NCI-H2107 treated with DMSO at 0.1 percent for 48 hours (cell line): ENCODE measurements around the gene DHDH.

ENCODE experiments used
- DNase-seq: peaks from one replicate; lab custom pipeline; 2025; ENCODE audit not compliant: unreplicated experiment; lab: John Stamatoyannopoulos, UW

Gene DHDH

DNA sequence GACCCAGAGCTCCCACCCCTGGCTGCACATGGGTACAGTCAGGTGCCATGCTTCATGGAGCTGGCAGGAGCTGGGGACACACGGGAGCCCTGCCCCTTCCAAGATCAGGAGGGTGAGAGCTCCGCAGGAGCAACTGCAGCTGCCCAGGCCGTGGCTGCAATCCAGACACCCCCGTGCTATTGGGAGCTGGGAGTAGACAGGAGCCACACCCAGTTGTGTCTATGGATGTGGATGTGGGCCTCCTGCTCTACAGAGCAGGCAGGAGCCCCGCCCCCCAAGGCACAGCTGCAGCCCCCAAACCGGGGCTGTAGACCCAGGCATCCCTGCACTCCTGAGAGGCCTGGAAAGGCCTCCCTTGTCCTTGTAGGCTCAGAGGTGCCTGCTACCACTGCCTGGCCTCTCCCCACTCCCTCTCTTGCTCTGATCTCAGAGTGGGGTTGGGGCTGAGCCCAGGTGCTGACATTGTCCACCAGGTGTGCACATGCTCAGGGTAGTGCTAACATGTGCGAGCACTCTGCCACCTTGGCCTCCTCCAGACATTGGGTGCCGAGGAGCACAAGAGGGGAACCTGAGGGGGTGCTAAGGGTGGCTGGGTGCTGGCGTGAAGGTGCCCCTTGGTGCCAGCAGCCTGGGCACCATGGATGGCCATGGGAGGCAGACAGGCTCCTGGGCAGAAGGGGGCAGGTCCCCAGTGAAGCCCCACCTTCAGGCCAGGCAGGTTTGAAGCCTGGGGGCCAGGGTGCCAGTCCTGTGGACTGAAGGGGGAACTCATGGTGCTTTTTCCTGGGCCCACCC lies 13.2 kb downstream of the DHDH start:
- DNase-seq = no peak

DNA sequence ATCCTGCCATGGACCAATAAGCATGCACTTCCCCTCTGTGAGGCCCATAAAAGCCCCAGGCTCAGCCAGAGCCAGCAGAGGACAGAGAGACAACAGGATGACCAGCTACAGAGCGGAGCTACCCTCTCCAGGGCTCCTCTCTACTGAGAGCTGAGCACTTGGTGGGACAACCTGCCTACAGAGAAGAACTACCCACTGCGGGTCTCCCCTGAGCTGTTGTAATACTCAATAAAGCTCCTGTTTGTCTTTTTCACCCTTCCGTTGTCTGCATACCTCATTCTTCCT lies 13.7 kb downstream of the DHDH start:
- DNase-seq = no peak

DNA sequence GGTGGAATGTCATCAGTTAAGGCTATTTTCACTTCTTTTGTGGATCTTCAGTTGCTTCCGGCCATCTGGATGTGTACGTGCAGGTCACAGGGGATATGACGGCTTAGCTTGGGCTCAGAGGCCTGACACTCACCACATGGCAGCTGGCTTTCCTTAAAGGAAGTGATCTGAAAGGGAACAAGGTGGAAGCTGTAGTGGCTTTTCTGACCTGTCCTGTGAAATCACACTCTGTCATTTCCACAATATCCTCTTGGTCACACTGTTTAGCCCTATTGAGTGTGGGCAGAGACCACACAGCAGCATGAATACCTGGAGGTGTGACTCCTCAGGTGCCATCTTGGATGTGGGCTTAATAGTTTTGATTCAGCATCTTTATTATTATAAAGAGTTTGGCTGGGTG lies 16.7 kb downstream of the DHDH start:
- DNase-seq = no peak

DNA sequence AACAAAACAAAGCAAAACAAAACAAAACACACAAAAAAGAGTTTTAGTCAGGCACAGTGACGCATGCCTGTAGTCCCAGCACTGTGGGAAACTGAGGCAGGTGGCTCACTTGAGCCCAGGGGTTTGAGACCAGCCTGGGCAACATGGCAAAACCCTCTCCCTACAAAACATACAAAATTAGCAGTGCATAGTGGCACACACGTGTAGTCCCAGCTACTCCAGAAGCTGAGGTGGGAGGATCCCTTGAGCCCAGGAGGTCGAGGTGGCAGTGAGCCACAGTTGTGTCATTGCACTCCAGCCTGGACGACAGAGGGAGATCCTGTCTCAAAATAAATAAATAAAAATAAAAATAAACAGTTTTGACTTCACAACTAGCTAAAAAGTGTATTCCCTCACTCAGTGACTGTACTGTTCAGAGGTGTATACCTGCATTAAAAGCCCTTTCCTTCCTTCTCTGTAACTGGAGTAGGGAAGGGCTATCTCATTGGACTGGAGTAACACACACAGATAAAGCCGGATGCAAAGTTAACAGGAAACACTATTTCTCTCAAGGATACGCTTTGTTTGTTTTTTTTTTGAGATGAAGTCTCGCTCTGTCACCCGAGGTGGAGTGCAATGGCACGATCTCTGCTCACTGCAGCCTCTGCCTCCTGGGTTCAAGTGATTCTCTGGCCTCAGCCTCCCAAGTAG lies 17.5 kb downstream of the DHDH start:
- no peak for DNase-seq

DNA sequence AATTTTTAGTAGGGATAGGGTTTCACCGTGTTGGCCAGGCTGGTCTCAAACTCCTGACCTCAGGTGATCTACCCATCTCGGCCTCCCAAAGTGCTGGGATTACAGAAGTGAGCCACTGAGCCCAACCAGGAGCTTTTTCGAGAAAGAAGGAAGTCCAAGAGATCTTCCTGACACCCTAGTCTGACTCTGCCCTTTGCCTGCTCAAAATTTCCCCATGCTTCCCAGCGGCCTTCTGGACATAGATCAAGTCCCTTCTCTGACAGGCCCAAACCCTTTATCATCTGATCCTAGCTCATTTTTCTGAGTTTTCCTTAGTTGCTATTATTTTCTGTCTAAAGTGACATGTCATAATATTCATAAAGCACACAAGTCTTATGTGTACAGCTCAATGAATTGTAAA lies 19.6 kb downstream of the DHDH start:
- no peak for DNase-seq

DNA sequence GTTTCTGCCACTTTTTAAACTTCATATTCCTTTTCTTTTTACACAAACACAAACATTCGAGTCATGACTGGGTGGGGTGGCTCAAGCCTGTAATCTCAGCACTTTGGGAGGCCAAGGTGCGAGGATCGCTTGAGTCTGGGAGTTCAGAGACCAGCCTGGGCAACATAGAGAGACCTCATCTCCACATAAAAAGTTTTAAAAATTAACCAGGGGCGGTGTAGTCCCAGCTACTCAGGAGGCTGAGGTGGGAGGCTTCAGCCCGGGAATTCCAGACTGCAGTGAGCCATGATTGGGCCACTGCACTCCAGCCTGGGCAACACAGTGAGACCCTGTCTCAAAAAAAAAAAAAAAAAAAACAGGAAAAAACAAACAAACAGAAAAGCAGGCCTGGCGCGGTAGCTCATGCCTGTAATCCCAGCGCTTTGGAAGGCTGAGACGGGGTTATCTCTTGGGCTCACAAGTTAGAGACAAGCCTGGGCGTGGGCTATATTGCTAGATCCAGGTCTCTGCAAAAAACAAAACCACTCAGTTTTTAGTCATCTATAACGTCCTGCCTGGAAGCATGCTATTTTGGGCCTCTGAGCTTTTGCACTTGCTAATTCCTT lies 20.6 kb downstream of the DHDH start:
- no peak for DNase-seq

DNA sequence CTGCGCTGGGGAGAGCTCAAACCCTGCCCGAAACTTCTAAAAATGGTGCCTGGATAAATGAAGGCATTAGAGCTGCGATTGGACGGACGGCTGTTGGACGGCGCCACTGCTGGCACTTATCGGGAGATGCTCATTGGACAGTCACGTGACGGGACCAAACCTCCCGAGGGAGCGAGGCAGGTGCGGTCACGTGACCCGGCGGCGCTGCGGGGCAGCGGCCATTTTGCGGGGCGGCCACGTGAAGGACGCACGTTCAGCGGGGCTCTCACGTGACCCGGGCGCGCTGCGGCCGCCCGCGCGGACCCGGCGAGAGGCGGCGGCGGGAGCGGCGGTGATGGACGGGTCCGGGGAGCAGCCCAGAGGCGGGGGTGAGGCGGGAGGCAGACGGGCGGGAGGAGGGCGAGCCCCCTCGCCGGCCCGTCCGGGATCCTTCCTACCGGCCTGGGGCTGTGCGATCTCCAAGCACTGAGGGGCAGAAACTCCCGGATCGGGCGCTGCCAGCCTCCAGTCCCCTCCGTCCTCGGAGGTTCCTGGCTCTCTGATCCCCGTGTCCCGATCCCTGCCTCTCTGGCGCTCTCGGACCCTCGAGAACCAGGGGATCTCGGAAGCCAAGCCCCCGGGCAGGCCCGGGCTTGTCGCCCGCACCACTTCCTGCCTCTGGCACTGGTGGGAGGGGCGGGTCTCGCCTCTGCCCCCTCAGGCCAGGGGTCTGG lies 21.3 kb downstream of the DHDH start, which contains the start of gene BAX:
BAX (plus strand) TSS at position 281 of the 713 bp plus-strand sequence; CDS start at position 335, 54 bp downstream.
- peak; percentile 89 for DNase-seq

DNA sequence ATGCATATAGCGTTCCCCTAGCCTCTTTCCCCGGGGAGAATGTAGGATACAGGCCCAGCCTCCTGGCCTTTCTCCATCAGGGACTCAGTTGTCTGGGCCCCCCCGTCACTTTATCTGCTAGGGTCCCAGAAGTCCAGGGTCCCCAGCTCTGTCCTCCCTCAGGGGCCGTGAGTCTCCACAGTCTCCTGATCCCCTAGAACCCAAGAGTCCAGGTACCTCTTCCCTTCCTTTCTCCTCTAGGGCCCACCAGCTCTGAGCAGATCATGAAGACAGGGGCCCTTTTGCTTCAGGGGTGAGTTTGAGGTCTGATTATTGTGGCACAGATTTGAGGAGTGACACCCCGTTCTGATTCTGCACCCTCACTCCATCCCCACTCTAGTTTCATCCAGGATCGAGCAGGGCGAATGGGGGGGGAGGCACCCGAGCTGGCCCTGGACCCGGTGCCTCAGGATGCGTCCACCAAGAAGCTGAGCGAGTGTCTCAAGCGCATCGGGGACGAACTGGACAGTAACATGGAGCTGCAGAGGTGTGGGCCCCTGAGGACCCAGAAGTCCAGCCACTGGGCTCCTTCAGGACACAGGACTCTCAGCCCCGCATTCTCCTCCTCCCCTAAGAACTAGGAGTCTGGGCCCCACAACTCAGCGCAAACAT lies 21.9 kb downstream of the DHDH start:
- DNase-seq = no peak

DNA sequence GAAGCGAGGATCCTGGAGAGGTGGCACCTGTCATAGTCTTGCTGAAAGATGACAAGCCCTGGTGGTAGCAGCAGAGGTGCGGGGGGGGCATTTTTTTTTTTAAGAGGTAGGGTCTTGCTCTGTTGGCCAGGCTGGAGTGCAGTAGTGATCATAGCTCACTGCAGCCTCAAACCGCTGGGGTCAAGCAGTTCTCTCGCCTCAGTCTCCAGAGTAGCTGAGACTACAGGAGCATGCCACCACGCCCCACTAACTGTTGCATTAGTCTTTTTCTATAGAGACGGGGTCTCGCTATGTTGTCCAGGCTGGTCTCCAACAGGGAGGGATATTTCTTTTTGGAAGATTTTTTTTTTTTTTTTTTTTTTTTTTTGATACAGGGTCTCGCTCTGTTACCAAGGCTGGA lies 24.5 kb downstream of the DHDH start:
- DNase-seq = no peak

DNA sequence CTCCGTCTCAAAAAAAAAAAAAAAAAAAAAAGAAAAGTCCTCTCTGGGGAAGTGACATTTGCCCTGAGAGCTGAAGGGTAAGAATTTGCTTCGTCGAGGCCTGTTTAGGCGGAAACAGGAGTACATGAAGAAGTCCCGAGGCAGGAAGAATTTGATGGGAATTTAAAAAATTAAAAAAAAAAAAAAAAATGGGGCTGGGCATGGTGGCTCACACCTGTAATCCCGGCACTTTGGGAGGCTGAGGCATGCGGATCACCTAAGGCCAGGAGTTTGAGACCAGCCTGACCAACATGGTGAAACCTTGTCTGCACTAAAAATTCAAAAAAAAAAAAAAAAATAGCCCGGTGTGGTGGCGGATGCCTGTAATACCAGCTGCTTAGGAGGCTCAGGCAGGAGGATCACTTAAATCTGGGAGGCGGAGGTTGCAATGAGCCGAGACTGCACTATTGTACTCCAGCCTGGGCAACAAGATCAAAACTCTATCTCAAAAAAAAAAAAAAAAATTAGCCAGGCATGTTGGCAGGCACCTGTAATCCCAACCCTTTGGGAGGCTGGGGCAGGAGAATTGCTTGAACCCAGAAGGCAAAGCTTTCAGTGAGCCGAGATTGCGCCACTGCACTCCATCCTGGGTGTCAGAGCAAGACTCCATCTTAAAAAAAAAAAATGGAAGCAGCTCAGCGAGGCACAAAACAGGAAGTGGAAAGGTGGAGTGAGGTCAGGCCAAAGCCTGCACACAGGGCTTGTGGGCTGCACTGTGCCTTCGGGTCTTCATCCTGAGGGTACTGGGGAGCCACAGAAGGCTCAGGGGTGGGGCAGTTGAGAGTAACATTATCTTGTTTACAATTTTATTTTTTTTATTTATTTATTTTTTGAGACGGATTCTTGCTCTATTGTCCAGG lies 26.1 kb downstream of the DHDH start:
- DNase-seq = no peak

DNA sequence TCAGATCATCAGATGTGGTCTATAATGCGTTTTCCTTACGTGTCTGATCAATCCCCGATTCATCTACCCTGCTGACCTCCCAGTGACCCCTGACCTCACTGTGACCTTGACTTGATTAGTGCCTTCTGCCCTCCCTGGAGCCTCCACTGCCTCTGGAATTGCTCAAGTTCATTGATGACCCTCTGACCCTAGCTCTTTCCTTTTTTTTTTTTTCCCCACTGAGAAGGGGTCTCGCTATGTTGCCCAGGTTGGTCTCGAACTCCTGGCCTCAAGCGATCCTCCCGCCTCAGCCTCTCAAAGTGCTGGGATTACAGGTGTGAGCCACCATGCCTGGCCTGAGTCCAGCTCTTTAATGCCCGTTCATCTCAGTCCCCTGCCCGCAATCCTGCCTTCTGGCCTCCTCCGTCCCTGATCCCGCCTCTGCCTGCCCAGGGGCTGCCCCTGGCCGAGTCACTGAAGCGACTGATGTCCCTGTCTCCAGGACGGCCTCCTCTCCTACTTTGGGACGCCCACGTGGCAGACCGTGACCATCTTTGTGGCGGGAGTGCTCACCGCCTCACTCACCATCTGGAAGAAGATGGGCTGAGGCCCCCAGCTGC lies 27.7 kb downstream of the DHDH start:
- no peak for DNase-seq

DNA sequence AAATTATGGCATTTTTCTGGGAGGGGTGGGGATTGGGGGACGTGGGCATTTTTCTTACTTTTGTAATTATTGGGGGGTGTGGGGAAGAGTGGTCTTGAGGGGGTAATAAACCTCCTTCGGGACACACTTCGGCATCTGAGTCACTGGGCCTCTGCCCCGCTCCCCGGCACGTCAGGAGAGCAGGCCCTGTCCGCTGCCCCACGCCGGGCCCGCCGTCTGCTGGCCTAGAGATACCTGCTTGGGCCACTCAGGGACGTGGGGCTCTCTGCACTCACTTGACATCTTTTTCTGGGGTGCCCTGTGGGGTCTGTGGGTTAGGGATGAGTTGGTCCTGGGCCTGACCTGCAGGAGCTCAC lies 28.2 kb downstream of the DHDH start:
- no peak for DNase-seq

DNA sequence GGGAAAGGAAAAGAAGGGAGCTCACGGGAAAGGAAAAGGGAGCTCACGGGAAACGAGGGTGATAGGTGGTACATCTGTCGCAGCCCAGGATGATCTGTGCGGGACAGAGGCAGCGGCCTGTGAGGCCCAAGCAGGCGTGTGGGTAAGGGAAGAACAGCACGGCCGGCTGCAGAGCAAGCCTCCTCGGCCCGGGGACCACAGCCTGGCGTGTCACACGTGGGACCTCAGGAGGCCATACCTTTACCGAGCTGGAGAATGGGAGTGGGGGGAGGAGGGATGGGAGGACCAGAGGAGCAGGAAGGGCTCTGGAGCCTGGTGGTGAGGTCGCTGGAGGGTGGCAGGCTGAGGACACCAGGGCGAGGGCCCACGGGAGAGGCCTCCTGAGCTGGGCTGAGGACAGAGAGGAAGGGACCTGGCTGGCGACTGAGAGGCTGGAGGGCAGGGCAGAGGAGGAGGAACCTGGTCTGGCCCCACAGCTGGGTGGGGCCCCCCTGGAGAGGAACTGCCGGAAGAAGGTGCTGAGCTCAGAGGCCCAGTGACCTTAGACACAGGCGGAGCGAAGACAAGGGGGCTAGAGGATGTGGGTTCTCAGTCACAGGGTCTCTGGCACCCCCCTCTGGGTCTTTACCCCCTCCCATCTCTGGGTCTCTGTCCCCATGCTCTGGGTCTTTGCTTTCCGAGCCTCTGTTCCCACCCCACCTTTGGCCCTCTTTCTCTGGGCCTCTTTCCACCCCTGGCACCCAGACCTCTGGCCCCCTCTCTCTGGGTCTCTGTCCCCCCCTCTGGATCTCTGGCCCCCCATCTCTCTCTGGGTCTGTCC lies 28.7 kb downstream of the DHDH start:
- no peak for DNase-seq

DNA sequence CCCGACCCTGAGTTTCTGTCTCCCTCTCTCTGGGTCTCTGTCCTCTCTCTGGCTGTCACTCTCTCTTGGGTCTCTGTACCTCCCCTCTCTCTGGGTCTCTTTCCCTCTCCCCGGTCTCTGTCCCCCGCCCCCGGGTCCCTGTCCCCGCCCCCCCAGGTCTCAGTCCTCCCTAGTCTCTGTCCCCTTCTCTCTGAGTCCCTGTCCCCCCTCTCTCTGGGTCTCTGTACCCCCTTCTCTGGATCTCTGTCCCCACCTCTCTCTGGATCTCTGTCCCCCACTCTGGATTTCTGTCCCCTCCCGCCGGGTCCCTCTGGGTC lies 29.3 kb downstream of the DHDH start:
- DNase-seq = no peak

DNA sequence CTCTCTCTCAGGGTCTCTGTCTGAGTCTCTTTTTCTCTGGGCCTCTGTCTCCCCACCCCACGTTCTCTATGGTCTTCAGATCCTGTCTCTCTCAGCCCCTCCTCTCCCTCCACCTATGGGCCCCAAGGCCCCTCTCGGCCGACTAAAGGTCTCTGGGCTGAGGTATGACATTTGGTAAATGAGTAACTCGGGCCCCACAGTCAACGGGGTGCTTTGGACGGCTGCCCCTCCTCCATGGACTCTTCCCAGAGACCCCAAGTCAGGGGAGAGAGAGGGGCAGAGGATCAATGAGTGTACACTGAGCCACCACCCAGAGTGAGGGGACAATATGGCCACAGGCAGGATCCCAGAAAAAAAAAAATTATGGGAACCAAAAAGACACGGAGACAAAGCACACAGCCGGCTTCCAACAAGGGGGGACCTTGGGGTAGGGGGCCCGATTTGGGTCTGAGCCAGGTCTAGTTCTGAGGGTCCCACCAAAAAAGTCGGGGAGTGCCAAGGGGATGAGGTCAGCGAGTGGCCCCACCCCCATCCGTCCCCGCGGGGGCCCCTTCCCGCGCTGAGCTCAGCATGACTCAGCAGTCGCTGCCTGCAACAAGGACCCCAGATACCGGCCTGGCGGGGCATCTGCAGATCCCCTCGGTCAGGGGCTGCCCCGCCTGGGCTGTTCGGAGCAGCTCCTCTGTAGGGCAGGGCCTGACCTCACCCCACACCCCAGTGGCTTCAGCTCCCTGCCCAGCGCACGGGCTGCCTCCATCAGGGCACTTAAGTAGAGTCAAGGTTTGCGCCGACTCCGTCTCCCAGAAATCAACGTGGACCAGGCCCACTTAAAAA lies 30.1 kb downstream of the DHDH start:
- no peak for DNase-seq

DNA sequence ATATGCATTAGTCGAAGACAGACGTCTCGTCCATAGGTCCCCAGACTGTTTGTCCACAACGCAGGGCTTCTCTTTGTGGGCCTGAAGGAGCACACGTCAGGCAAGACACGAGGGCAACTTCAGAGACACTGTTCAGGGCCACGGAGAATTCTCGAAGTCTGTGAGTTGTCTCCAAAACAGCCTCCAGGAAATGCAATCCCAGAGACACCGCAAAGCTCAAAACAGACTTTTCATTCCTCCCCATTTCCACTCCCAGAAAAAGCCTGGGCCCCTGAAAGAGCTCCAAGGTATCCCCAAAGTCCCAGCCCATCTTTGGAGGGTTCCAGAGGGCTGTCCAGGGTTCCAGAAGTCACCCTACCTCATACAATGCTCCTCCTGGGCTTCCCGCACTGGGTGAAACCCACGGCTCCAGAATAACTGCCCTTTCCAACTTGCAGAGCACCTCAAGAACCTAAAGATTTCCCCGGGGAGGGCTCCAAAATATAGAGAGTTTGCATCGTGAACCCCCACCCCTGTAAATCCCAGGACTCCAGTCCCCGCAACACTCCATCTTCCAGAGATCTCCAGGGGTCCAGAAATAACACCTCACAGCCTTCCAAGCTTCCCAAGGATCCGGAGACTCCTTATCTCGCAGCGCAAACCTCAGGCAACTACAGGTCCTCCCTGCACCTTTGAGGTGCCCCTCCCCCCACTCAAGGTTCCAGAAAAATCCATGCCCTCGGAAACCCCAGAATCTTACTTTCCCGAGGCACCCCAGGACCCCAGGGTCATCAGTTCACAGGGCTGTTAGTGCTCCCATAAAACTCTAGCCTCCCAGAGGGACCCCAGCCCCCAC lies 30.9 kb downstream of the DHDH start:
- no peak for DNase-seq

DNA sequence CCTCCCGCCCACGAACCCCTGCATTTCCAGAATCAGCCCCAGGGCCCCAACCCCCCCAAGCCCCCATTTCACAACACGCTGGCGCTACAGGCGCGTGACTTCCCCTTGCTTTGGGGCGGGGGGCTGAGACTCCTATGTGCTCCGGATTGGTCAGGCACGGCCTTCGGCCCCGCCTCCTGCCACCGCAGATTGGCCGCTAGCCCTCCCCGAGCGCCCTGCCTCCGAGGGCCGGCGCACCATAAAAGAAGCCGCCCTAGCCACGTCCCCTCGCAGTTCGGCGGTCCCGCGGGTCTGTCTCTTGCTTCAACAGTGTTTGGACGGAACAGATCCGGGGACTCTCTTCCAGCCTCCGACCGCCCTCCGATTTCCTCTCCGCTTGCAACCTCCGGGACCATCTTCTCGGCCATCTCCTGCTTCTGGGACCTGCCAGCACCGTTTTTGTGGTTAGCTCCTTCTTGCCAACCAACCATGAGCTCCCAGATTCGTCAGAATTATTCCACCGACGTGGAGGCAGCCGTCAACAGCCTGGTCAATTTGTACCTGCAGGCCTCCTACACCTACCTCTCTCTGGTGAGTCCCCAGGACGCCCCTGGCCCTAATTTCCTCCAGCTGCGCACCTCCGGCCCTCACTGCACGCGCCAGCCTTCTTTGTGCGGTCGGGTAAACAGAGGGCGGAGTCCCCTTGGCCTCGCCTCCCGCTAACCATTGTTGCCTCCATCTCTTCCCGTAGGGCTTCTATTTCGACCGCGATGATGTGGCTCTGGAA lies 31.7 kb downstream of the DHDH start, which contains the start of gene FTL:
FTL (plus strand) TSS at position 270 of the 766 bp plus-strand sequence; CDS start at position 469, 199 bp downstream.
- peak; percentile 88 for DNase-seq
